Activated CD4-positive, alpha-beta T cell treated with anti-CD3 and anti-CD28 coated beads for 24 hours (primary cell): ENCODE measurements around the gene CCDC141.

Experiments used
- DNase-seq, 2 donors: peaks; one replicate each; pipeline ENCODE4 v3.0.0-alpha.2; 2020; ENCODE audit warnings: low read depth in 2 of 2

Gene CCDC141

GRCh38 chr2:178980815-178981214 lies 69.1 kb downstream of the CCDC141 start:
- DNase-seq = no peak

DNA sequence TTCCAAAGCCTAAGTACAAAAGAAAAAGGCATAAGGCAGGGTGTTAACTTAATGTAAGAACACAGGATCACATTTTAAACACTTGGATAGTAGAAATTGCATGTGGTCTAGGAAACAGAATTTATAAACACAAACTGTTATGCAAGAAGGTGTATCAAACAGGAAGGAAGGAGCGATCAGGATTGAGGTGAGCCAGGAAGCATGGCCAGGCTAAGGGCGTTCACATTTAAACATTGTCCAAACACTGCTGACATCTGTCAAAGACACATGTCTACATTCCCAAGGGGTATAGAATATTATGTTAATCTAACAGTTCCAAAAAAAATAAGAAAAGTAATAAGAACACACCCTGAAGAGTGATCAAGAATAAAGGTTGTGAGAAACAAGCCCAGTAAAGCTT lies 71.3 kb downstream of the CCDC141 start:
- no peak for DNase-seq

DNA sequence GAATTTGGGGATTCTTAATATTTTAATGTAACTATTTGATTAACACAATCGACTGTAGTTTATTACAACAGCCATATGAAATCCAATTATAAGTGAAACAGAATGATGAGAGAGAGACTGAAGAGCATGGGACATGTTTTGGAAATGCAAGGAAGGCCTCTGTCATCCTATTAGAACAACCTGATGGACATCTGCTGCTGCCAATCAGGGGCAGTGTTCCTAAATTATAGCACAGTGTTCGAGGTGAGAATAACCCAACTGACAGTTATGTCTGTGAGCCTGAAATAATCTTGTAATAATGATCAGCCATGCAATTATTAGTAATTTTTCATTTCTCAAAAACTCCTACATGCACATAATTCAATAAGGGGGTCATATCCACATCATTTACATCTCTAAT lies 73.6 kb downstream of the CCDC141 start:
- no peak for DNase-seq

DNA sequence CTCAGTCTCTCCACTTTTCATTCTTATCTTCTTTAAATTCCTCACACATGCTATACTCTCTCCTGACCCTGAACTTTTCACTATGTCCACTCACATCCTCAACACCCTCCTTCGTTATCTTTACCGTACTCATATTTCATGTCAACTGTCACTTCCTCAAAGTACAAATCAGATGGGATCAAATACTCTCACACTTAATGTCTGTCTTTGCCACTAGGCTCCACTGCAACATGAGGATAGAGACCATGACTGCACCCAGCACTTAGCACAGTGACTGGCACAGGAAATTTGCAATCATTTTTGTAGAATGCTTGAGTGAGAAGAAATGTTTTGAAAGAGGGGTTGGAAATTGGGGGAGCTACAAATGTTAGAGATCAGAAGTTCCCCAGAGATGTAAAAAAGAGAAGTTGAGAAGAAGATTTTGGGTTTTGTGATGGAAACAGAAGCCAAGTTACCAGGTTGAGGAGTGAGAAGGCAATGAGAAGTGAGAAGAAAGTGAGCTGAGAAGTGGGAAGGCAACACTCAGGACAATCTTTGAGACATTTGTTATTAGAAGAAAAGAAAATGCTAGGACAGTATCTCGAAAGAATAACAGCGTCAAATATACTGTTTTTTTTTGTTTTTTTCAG lies 87.0 kb downstream of the CCDC141 start:
- DNase-seq = no peak

DNA sequence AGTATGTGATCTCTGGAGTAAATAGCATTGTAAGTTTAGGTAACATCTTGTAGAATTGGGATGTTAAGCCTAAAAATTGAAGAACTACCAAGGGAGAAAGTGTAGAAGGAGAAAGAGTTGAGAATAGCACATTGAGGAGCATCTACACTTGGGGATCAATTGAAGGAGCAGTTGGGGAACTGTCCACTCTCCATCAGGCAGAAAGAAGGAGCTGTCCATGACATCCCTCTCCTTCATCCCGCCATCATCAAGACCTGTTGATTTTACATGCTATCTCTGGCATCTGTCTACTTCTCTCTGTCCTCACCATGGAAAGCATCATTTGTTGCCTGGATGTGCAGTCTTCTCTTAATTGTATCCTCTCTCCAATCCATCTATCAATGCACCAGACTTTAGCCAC lies 87.8 kb downstream of the CCDC141 start:
- DNase-seq = no peak

DNA sequence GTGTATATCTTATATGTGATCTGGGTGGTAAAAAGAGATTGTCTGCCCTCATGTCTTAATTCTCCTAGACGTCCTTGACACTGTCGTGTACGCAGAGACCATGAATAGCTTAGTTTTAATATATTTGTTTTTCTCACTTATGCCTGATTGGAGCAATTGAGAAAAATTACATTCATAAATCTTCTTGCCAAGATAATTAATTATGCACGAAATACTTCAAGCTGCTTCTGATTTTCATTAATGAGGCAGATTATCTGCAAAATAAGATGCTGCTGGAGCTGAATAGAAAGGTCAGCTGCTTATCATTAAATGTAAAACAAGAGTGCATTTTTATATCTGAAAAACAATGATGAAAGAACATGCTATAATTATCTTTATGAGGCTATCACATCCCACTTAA lies 95.9 kb downstream of the CCDC141 start:
- DNase-seq = no peak

GRCh38 chr2:178951266-178952006 lies 98.5 kb downstream of the CCDC141 start:
- no peak for DNase-seq

DNA sequence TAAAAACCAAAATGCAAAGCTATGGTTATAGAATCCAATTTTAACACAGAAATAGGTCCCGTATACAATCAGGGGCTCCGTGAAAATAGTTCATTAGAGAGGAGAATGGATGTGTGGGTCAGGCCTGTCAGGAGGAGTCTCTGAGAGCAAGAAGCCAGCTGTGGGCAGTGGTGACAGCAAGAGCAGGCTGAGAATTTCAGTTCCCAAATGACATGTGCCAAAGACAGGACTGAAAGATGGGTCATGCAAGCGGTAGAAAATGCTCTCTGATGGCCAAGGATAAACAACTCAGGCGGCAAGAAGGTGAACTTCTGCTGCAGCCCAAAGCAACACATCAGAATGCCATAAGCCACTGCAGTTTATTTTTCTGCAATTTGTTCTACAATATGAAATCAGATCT lies 100.4 kb downstream of the CCDC141 start:
- DNase-seq = no peak

- DNase-seq = no peak
These were observed 100.8 kb downstream of the CCDC141 start for GRCh38 chr2:178949151-178949550.

DNA sequence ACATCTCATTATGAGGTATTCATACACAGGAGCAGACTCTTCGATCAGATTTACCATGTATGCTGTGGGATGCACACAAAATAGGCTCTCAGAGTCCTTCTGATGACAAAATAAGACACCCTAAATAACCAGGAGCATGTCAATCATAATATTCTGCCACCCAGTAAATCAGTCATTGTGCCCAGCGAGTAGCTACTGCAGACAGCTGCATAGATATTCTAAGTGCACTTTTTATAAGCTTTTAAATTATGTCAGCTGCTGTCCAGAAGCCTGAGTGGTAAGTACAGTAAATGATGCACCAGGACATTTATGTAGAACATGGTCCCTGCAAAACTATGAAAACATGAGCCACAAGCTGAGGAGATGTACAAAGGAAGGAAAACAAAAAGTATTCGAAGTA lies 102.9 kb downstream of the CCDC141 start:
- DNase-seq = no peak

DNA sequence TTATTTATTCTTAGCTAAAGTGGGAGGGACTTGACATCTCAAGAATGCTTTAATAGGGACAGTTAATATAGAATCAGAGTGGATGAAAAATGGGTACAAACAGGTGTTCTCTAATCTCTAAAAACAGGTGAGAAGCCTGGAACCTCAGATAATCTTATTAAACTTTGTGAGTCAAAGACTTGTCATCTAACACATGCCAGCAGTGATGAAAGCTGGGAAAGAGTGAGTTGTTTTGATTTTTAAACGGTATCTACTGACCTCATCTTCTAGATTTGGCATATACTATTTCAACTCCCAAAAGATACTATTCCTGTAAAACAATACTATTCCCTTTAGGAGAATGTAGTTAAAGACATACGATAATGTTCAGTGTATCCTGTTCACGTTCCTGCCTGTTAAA lies 103.4 kb downstream of the CCDC141 start:
- no peak for DNase-seq

- no peak for DNase-seq
These were observed 106.2 kb downstream of the CCDC141 start for GRCh38 chr2:178943745-178944144.

DNA sequence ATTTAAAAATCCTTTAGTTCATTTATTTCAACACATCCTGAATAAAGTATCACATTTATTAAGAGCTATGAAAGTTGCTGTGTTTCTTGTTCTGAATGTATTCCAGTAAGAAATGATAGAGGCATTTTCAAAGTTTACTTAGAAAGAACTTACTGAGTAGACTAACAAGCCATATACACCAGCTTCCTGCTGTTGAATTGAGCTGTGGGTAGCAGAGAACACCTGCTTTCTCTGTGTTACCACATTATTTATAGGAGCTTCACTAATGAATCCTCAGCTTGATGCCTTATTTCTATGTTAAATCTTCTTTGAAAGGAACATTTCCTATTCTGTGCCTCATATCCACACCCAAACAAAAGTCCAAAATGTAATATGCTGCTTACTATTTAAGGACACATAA lies 115.4 kb downstream of the CCDC141 start:
- DNase-seq = no peak

DNA sequence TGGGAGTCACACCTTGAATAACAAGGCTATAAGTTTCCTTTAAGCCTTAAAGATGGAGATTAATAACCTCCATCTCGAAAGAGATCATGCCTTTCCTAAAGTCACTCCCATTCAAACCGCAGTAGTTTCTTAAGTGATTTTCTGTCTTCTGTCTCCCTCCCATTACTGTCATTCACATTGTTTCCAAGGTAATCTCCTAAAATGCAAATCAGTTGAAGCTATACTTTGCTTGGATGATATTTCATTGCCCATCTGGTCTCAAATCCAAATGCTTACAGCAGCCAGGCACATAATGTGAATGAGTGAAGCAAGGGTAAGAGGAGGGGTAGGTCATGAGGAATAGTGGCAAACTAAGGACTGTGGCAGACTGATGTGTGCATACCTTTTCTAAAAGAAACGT lies 116.4 kb downstream of the CCDC141 start:
- no peak for DNase-seq

DNA sequence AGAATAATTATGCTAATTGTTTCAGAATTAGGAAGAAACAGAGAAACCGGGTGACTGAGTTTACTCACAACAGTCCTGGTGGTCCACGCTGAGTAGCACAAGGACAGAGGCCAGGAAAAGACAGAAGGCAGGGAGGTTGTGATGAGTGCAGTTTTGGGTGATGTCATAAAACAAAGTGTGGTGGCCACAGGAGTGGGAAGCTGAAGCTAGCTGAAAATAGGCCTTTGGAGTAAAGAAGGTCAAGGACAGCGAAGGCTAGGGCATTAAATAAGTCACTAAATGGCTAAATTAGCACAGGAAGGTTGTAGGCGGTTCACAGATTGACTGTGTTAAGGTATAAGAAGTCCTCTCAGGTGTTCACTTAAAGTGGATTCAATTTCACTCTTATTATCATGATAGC lies 121.9 kb downstream of the CCDC141 start:
- no peak for DNase-seq

GRCh38 chr2:178927173-178927572 lies 122.8 kb downstream of the CCDC141 start:
- DNase-seq = no peak

GRCh38 chr2:178924817-178925216 lies 125.1 kb downstream of the CCDC141 start:
- DNase-seq = no peak

DNA sequence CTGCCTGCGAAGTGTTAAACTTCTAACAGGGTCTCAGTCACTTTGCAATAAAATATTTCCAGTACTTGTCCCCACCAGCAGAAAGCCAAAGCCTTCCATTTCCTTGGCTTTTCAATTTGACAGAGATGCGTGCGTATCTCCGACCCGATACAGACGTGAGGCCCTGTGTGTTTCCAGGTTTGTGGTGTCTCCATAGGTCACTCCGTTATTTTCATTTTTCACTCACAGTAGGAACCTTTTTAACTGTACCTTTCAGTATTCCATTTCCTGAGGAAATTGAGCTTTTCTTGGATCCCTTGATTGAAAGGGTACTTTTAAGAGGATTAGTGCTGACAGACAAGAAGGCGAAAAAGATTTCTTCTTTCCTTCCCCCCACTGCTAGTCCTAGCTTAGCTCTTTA lies 126.4 kb downstream of the CCDC141 start:
- DNase-seq = no peak

- no peak for DNase-seq
These were observed 128.9 kb downstream of the CCDC141 start for GRCh38 chr2:178920916-178921513.

DNA sequence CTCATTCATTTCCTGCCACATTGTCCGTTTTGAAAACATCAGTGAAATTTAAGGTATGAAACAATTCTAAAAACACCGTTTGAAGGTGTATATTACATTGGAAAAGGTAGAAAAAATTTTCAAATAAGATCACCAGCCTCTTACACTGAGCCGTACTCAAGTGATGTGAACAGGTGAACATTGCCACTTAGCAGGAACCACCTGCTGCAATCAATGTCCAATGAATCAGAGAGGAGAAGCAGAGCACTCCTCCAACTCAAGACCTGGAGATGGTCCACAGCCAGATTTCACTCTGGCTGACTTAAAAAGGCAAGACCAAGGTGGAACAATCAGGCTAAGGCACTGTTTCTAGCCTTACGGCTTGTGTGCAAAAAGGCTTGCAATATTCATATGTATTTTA lies 132.4 kb downstream of the CCDC141 start:
- DNase-seq = no peak

DNA sequence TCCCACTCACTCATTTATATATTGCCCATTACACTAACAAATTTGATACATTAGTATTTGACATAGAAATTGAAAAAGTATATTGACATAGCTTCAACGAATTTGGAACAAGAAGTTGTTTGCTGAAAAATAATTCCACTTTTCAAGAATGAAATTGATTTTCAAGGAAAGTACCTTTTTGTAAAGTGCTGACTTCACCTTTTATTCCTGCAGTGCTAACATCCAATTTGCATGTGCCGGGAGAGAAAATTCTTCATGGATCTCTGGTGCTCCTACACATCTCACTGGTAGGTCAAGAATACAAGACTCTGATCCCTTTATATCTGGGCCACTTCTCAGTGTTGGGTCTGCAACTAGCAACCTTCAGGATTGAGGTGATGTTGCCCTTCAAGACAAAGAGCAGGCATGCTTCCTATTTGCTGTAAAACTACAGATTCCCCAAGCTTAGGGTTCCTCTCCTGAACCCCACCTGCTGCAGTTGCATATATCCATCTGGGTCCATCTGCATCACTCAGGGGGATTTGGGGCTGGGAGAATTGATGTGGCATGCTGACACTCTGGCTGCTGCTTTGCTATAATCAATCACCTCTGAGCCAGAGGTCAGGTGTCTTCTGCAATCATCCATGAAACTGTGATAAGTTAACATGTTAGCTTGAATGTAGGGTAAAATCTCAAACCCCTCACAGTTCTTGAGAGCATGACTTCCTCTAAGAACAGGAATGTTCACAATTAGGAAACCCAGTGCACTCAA lies 134.3 kb downstream of the CCDC141 start:
- no peak for DNase-seq

DNA sequence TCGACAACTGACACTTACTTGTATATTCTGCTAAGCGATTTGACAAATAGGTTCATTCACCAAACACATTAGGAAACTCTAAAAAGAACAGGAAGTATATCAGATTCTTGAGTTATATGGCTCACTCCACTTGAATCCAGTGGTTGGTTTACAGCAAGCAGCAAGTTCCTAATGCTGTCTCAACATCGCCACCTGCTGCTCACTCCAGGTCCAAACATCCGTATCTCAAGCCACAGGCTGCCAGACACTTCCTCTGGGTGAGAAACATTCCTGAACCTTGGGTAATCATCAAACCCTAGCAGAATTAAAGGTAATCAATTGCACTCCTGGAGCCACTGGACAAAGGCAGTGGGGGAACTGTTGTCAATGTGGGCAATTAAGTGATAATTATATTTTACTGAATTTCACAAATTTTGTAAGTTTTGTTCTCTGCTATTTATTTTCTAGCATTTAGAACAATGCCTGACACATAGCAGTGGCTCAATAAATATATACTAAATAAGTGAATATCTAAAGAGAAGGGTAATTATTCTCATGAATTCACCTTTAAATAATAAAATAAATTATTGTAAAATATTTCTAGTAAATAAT lies 135.6 kb downstream of the CCDC141 start:
- peak; percentile 58 to 69 for DNase-seq
